ENCODE data around the gene TIGD2. TPM values are rescaled to one million over a fixed set of nuclear protein-coding genes. Genes with fewer than 3 reads are reported as not detected.
"Not testable (repeated sequence)": the region's sequence is repeated elsewhere in the genome, so short reads cannot be mapped to it uniquely, and the experiment has no call there.

The TIGD2 gene
- polyA plus RNA-seq, 2 donors = 1.8 to 1.9 TPM

DNA sequence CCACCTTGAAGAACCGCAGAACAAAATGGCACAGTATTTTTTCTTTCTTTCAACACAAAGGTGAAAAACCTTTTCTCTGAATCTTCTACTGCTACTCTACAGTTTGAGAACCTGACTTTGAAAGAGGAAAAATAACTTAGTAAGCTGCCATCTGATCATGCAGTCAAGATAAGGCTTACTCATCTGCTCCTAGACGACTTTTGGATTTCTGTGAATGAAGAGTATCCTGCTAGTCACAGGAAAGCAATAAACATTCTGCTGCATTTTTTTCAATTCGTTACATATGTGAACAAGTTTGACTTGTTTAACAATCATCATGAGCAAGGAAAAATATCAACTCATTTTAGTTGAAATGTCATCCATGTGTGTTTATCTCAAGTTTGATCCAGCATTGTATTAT, 25.2 kb downstream of the TIGD2 start:
- Histone ChIP-seq H3K27ac (ENCODE audit: low read depth in 2 of 2, low read length in 1 of 2) (no peak overlapping the region), H3K4me1 (ENCODE audit: control insufficient read depth in 2 of 2, insufficient read depth in 2 of 2, low read length in 1 of 2) (no peaks in the 10 kb centered on the region), H3K4me3 (ENCODE audit: low read depth in 1 of 2, low read length in 2 of 2) (no peak overlapping the region), H3K9me3 (ENCODE audit: control insufficient read depth in 2 of 2, insufficient read depth in 1 of 2, low read depth in 1 of 2, low read length in 1 of 2) (no peaks in the 10 kb centered on the region), H3K36me3 (ENCODE audit: control insufficient read depth in 2 of 2, insufficient read depth in 2 of 2, low read length in 1 of 2) (no peaks in the 10 kb centered on the region), H3K27me3 (ENCODE audit: control insufficient read depth in 1 of 2, insufficient read depth in 2 of 2, low read length in 2 of 2) (no peaks in the 10 kb centered on the region)
- 50 to 56% methylated on average over 3 of the region's 3 CpGs for WGBS, 2 donors

DNA sequence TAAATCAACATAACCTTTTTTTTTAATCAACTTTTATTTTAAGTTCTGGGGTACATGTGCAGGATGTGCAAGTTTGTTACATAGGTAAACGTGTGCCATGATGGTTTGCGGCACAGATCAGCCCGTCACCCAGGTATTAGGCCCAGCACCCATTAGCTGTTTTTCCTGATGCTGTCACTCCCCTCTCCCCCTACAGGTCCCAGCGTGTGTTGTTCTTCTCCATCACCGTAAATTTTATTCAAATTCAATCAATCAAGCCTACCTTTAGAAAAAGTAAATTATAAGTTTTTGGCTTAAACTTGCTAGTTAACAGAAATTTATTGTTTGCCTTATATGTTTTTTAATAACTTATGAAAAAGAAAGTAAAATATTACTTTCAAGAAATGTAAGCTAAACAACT, 25.9 kb downstream of the TIGD2 start:
- Histone ChIP-seq H3K27me3 (ENCODE audit: control insufficient read depth in 1 of 2, insufficient read depth in 2 of 2, low read length in 2 of 2) (no peaks in the 10 kb centered on the region), H3K4me1 (ENCODE audit: control insufficient read depth in 2 of 2, insufficient read depth in 2 of 2, low read length in 1 of 2) (no peaks in the 10 kb centered on the region), H3K4me3 (ENCODE audit: low read depth in 1 of 2, low read length in 2 of 2) (no peak overlapping the region), H3K9me3 (ENCODE audit: control insufficient read depth in 2 of 2, insufficient read depth in 1 of 2, low read depth in 1 of 2, low read length in 1 of 2) (no peaks in the 10 kb centered on the region), H3K36me3 (ENCODE audit: control insufficient read depth in 2 of 2, insufficient read depth in 2 of 2, low read length in 1 of 2) (no peaks in the 10 kb centered on the region), H3K27ac (ENCODE audit: low read depth in 2 of 2, low read length in 1 of 2) (no peak overlapping the region)
- 93 to 94% methylated on average over 5 of the region's 5 CpGs for WGBS, 2 donors

DNA sequence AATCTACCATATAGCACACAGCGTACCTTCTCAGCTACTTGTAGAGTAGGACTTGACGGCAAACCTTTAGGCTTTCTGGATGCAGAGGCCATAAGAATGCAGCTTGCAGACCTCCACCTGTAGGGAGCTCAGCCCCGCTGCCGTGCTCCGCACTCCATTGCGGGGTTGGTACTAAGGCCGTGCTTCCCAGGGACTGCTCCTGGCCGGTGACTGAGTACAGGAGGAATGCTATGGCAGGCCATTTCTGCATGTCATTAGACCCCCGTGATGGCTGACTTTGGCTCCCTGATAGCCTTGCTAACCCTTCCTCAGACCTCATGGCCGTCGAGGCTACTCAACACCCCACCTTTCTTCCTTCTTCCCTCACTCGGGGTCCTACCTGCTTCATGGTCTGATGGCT, 26.4 kb downstream of the TIGD2 start:
- no peaks in the 10 kb centered on the region for H3K36me3 ChIP-seq (ENCODE audit: control insufficient read depth in 2 of 2, insufficient read depth in 2 of 2, low read length in 1 of 2)
- no peak overlapping the region for H3K4me3 ChIP-seq (ENCODE audit: low read depth in 1 of 2, low read length in 2 of 2)
- 92 to 94% methylated on average over 12 of the region's 12 CpGs for WGBS, 2 donors
- H3K4me1 ChIP-seq (ENCODE audit: control insufficient read depth in 2 of 2, insufficient read depth in 2 of 2, low read length in 1 of 2) = no peaks in the 10 kb centered on the region
- H3K27ac ChIP-seq (ENCODE audit: low read depth in 2 of 2, low read length in 1 of 2) = no peak overlapping the region
- no peaks in the 10 kb centered on the region for H3K9me3 ChIP-seq (ENCODE audit: control insufficient read depth in 2 of 2, insufficient read depth in 1 of 2, low read depth in 1 of 2, low read length in 1 of 2)
- no peaks in the 10 kb centered on the region for H3K27me3 ChIP-seq (ENCODE audit: control insufficient read depth in 1 of 2, insufficient read depth in 2 of 2, low read length in 2 of 2)

DNA sequence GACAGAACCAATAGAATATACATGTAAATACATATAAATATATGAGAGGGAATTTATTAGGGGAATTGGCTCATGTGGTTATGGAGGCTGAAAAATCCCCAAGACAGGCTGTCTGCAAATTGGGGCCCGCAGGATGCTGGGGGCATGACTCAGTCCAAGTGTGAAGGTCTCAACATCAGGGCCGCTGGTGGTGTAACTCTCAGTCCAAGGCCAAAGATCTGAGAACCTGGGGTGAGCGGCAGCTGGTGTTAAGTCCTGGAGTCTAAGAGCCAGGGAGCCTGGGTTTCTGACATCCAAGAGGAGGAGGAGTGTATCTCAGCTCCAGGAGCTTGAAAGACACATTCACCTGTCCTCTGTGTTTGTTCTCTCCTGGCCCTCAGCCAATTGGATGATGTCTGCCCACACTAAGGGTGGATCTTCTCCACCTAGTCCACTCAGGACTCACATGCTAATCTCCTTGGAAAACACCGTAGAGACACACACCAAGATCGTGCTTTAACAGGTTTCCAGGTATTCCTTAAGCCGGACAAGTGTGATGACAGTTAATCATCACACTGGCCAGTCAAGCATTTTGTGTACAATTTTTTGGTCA, 28.9 kb downstream of the TIGD2 start:
- no peaks in the 10 kb centered on the region for H3K36me3 ChIP-seq (ENCODE audit: control insufficient read depth in 2 of 2, insufficient read depth in 2 of 2, low read length in 1 of 2)
- H3K27ac ChIP-seq (ENCODE audit: low read depth in 2 of 2, low read length in 1 of 2) = no peak overlapping the region
- H3K4me1 ChIP-seq (ENCODE audit: control insufficient read depth in 2 of 2, insufficient read depth in 2 of 2, low read length in 1 of 2) = no peaks in the 10 kb centered on the region
- no peaks in the 10 kb centered on the region for H3K27me3 ChIP-seq (ENCODE audit: control insufficient read depth in 1 of 2, insufficient read depth in 2 of 2, low read length in 2 of 2)
- no peak overlapping the region for H3K4me3 ChIP-seq (ENCODE audit: low read depth in 1 of 2, low read length in 2 of 2)
- no peaks in the 10 kb centered on the region for H3K9me3 ChIP-seq (ENCODE audit: control insufficient read depth in 2 of 2, insufficient read depth in 1 of 2, low read depth in 1 of 2, low read length in 1 of 2)
- WGBS, 2 donors = 84 to 85% methylated on average over 6 of the region's 6 CpGs

DNA sequence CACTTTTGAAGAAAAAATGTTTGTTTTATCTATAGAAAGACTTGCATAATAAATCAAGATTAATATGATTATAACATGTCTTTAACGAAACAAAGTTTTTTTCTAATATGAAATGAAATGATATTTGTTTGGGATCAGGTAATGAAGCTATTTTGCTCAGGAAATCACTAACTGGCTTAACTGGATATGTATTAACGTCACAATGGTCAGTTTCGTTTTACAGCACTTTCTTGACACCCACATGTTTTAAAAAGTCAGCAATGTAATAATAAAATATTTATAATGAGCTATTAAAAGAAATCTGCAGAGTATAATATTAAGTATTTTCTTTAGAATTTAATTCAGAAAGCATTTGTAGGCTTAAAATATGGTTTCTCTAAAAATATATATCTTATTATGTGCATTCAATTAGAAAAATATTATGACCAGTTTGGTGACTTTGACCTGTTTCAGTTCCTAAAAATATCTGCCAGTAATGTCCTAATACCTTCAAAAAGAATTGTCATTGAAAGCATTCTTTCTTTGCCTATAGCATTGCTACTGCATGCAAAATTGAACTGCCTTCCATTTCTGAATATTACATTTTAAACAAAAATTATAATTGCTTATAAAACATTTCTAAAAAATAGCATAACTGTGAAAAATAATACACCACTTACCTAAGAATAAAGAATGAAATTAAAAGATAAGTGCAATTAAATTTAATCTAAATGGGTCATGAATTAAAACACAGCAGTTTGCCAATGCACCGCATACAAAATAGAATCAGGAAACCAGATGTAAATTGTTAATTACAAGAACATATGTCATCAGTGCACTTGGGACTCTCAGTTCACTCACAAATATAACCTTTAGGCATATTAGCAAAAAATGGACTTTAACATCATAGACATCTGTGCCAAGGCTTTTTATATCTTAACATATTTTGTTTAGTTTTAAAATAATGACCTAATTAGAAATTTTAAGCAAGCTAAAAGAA, 31.6 kb downstream of the TIGD2 start:
- Histone ChIP-seq H3K27ac (ENCODE audit: low read depth in 2 of 2, low read length in 1 of 2) (no peak overlapping the region), H3K4me3 (ENCODE audit: low read depth in 1 of 2, low read length in 2 of 2) (no peak overlapping the region), H3K36me3 (ENCODE audit: control insufficient read depth in 2 of 2, insufficient read depth in 2 of 2, low read length in 1 of 2) (no peaks in the 10 kb centered on the region), H3K27me3 (ENCODE audit: control insufficient read depth in 1 of 2, insufficient read depth in 2 of 2, low read length in 2 of 2) (no peaks in the 10 kb centered on the region), H3K9me3 (ENCODE audit: control insufficient read depth in 2 of 2, insufficient read depth in 1 of 2, low read depth in 1 of 2, low read length in 1 of 2) (no peaks in the 10 kb centered on the region), H3K4me1 (ENCODE audit: control insufficient read depth in 2 of 2, insufficient read depth in 2 of 2, low read length in 1 of 2) (no peaks in the 10 kb centered on the region)
- WGBS, 2 donors = 59 to 73% methylated on average over 4 of the region's 4 CpGs

DNA sequence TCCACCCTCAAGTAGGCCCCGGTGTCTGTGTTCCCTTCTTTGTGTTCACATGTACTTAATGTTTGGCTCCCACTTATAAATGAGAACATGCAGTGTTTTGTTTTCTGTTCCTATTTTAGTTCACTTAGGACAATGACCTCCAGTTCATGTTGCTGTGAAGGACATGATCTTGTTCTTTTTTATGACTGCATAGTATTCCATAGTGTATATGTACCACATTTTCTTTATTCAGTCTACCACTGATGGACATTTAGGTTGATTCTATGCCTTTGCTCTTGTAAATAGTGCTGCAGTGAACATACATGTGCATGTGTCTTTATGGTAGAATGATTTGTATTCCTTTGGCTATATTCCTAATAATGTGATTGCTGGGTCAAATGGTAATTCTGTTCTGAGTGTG, 33.3 kb downstream of the TIGD2 start:
- H3K4me1 ChIP-seq (ENCODE audit: control insufficient read depth in 2 of 2, insufficient read depth in 2 of 2, low read length in 1 of 2); H3K27me3 ChIP-seq (ENCODE audit: control insufficient read depth in 1 of 2, insufficient read depth in 2 of 2, low read length in 2 of 2); H3K4me3 ChIP-seq (ENCODE audit: low read depth in 1 of 2, low read length in 2 of 2); H3K27ac ChIP-seq (ENCODE audit: low read depth in 2 of 2, low read length in 1 of 2); H3K9me3 ChIP-seq (ENCODE audit: control insufficient read depth in 2 of 2, insufficient read depth in 1 of 2, low read depth in 1 of 2, low read length in 1 of 2); H3K36me3 ChIP-seq (ENCODE audit: control insufficient read depth in 2 of 2, insufficient read depth in 2 of 2, low read length in 1 of 2): not testable (repeated sequence)
- 98 to 100% methylated on average over 1 of the region's 1 CpG for WGBS, 2 donors

DNA sequence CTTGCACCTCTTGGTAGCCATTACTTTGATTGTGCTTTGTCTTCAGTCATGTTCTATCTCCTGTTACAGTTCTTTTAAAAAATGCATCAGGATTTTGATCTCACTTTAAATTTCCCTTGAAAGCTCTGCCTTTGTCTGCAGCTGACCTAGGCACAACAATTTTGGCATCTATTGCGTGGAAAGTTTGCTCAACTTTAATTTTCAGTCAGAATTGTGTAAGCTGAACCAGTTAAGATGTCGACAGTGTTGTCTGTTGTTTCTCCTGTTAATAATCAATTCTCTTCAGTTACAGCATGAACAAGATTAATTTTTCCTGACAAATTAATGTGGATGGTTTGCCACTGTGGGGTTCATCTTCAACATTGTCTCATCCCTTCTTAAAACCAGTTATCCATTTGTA, 34.9 kb downstream of the TIGD2 start:
- H3K4me3 ChIP-seq (ENCODE audit: low read depth in 1 of 2, low read length in 2 of 2) = no peak overlapping the region
- no peak overlapping the region for H3K27ac ChIP-seq (ENCODE audit: low read depth in 2 of 2, low read length in 1 of 2)
- H3K36me3 ChIP-seq (ENCODE audit: control insufficient read depth in 2 of 2, insufficient read depth in 2 of 2, low read length in 1 of 2) = no peaks in the 10 kb centered on the region
- H3K9me3 ChIP-seq (ENCODE audit: control insufficient read depth in 2 of 2, insufficient read depth in 1 of 2, low read depth in 1 of 2, low read length in 1 of 2) = peaks cover 0 to 8% of the 10 kb centered on the region in 2 donors
- whole genome bisulfite sequencing, 2 donors = 92 to 94% methylated on average over 2 of the region's 2 CpGs
- no peaks in the 10 kb centered on the region for H3K27me3 ChIP-seq (ENCODE audit: control insufficient read depth in 1 of 2, insufficient read depth in 2 of 2, low read length in 2 of 2)
- H3K4me1 ChIP-seq (ENCODE audit: control insufficient read depth in 2 of 2, insufficient read depth in 2 of 2, low read length in 1 of 2) = no peaks in the 10 kb centered on the region

DNA sequence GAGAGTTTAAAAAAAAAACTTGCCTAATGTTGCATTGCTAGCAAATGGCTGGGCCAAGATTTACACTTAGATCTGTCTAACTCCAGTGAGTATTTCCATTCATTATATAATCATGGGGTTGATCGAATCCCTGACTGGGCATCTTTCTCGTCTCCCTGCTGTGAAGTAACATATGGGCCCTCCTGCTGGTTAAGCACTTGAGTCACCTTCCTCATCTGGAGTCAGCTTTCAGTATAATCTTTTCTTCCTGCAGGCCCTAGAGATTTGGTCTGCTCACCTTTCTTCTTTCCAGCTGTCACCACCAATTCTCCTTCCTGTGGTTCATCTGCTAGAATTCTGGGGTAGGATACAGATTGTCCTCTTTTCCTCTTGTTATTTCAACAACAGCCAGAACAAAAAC, 41.6 kb downstream of the TIGD2 start:
- Histone ChIP-seq H3K4me1 (ENCODE audit: control insufficient read depth in 2 of 2, insufficient read depth in 2 of 2, low read length in 1 of 2) (no peaks in the 10 kb centered on the region), H3K27ac (ENCODE audit: low read depth in 2 of 2, low read length in 1 of 2) (no peak overlapping the region), H3K36me3 (ENCODE audit: control insufficient read depth in 2 of 2, insufficient read depth in 2 of 2, low read length in 1 of 2) (no peaks in the 10 kb centered on the region), H3K27me3 (ENCODE audit: control insufficient read depth in 1 of 2, insufficient read depth in 2 of 2, low read length in 2 of 2) (no peaks in the 10 kb centered on the region), H3K9me3 (ENCODE audit: control insufficient read depth in 2 of 2, insufficient read depth in 1 of 2, low read depth in 1 of 2, low read length in 1 of 2) (peaks cover 0 to 8% of the 10 kb centered on the region in 2 donors), H3K4me3 (ENCODE audit: low read depth in 1 of 2, low read length in 2 of 2) (no peak overlapping the region)
- 68 to 78% methylated on average over 2 of the region's 2 CpGs for WGBS, 2 donors

DNA sequence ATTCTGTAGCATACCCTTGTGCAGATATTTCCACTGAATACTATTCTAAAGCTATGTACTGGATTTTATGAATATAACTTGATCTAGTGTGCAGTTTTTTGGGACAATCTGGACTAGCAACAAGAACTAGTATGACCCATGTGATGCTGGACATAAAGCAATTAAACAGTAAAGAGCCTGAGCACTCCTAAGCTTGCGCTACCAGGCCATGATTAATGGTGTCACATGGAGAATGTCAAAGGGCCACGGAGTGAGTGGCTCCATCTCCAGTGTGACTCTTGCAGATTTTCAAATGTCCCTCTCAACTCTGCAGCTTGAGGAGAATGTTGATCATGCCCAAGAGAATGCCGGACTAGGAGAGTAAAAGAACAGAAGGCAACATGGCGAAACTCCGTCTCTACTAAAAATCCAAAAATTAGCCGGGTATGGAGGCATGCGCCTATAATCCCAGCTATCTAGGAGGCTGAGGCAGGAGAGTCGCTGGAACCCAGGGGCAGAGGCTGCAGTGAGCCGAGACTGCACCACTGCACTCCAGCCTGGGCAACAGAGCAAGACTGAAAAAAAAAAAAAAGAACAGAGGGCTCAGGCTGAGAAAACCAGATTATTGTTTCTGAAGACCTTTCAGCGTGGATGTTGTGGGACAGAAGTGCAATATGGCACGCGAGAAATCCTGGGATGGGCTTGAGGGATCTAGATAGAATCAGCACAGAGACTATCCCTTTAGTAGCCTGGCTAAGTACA, 45.0 kb downstream of the TIGD2 start:
- no peaks in the 10 kb centered on the region for H3K4me1 ChIP-seq (ENCODE audit: control insufficient read depth in 2 of 2, insufficient read depth in 2 of 2, low read length in 1 of 2)
- H3K36me3 ChIP-seq (ENCODE audit: control insufficient read depth in 2 of 2, insufficient read depth in 2 of 2, low read length in 1 of 2) = no peaks in the 10 kb centered on the region
- H3K27me3 ChIP-seq (ENCODE audit: control insufficient read depth in 1 of 2, insufficient read depth in 2 of 2, low read length in 2 of 2) = no peaks in the 10 kb centered on the region
- H3K27ac ChIP-seq (ENCODE audit: low read depth in 2 of 2, low read length in 1 of 2) = no peak overlapping the region
- H3K4me3 ChIP-seq (ENCODE audit: low read depth in 1 of 2, low read length in 2 of 2) = no peak overlapping the region
- no peaks in the 10 kb centered on the region for H3K9me3 ChIP-seq (ENCODE audit: control insufficient read depth in 2 of 2, insufficient read depth in 1 of 2, low read depth in 1 of 2, low read length in 1 of 2)
- 92 to 93% methylated on average over 12 of the region's 12 CpGs for WGBS, 2 donors

Measured in esophagus (tissue), 2 donors.